CD4-positive, CD25-positive, alpha-beta regulatory T cell (primary cell): ENCODE measurements around the gene BDP1. TPM values are rescaled to one million over a fixed set of nuclear protein-coding genes. Genes with fewer than 3 reads are reported as not detected.
"Not testable (repeated sequence)": the region's sequence is repeated elsewhere in the genome, so short reads cannot be mapped to it uniquely, and the experiment has no call there.

Source experiments
- ATAC-seq, 2 donors: fragments of 150-1000 bp; cut with Tn5 transposase; one replicate each; pipeline ENCODE4 v1.10.0; 2021; ENCODE audit warnings: low read depth in 2 of 2, moderate number of reproducible peaks in 2 of 2, moderate library complexity in 1 of 2
- DNase-seq, 3 donors: peaks; one replicate each; pipeline versions ENCODE4 v3.0.0 to v3.0.0-alpha.2; 2012 to 2022; ENCODE audit warnings: mixed read lengths in 1 of 3
- H3K27ac ChIP-seq: one replicate; pipeline ENCODE4 v1.7.0; 2013; ENCODE audit warnings: mild to moderate bottlenecking, low read length; ENCODE audit not compliant: insufficient read depth, poor library complexity, severe bottlenecking
- H3K27me3 ChIP-seq: one replicate; pipeline ENCODE4 v1.7.0; 2013; ENCODE audit warnings: low read length; ENCODE audit not compliant: control insufficient read depth, insufficient read depth
- H3K36me3 ChIP-seq: one replicate; pipeline ENCODE4 v1.7.0; 2013; ENCODE audit warnings: mild to moderate bottlenecking, low read length, moderate library complexity; ENCODE audit not compliant: control insufficient read depth, insufficient read depth
- H3K4me1 ChIP-seq: 2 replicates; pipeline ENCODE4 v1.7.0; 2013; ENCODE audit warnings: mild to moderate bottlenecking, low read length; ENCODE audit not compliant: insufficient read depth, control insufficient read depth, poor library complexity, severe bottlenecking
- H3K4me3 ChIP-seq: one replicate; pipeline ENCODE4 v1.7.0; 2013; ENCODE audit warnings: low read depth, mild to moderate bottlenecking, low read length, moderate library complexity
- H3K9me3 ChIP-seq, 2 experiments: 1 replicate in 1 of 2; 2 replicates in 1 of 2; pipeline ENCODE4 v1.7.0; 2013; ENCODE audit warnings: low read length in 2 of 2, mild to moderate bottlenecking in 1 of 2, moderate library complexity in 1 of 2; ENCODE audit not compliant: control insufficient read depth in 2 of 2
- H3K27ac Mint-ChIP-seq, 3 donors: one replicate each; pipeline ENCODE4 v1.8.0; 2020 to 2022; ENCODE audit warnings: mild to moderate bottlenecking in 3 of 3, mixed read lengths in 3 of 3, moderate library complexity in 2 of 3
- H3K27me3 Mint-ChIP-seq: one replicate; pipeline ENCODE4 v1.8.0; 2022; ENCODE audit warnings: mild to moderate bottlenecking, mixed read lengths
- H3K36me3 Mint-ChIP-seq: one replicate; pipeline ENCODE4 v1.8.0; 2020; ENCODE audit warnings: mixed read lengths
- H3K4me1 Mint-ChIP-seq, 4 donors: one replicate each; pipeline ENCODE4 v1.8.0; 2020 to 2022; ENCODE audit warnings: mixed read lengths in 4 of 4, mild to moderate bottlenecking in 1 of 4
- H3K4me3 Mint-ChIP-seq, 4 donors: one replicate each; pipeline ENCODE4 v1.8.0; 2020 to 2022; ENCODE audit warnings: mild to moderate bottlenecking in 4 of 4, mixed read lengths in 4 of 4, moderate library complexity in 3 of 4
- H3K9me3 Mint-ChIP-seq, 7 donors: one replicate each; pipeline ENCODE4 v1.8.0; 2020 to 2022; ENCODE audit warnings: mixed read lengths in 7 of 7, mild to moderate bottlenecking in 3 of 7, moderate library complexity in 2 of 7
- polyA plus RNA-seq, 4 donors: library from polyadenylated mRNA; unstranded; fragments of 300-500 nt; fragmentation: Illumina TruSeq; gene quantifications; one replicate each; pipeline ENCODE4 v1.2.3, GENCODE V29; 2021
- total RNA-seq: library from RNA; stranded (reverse); gene quantifications from one replicate; pipeline ENCODE4 v1.2.3, GENCODE V29; 2022

BDP1 gene
- total and polyA plus RNA-seq, 5 donors from 2014 or later = 5.8 to 39.3 (median 6.2) TPM

DNA sequence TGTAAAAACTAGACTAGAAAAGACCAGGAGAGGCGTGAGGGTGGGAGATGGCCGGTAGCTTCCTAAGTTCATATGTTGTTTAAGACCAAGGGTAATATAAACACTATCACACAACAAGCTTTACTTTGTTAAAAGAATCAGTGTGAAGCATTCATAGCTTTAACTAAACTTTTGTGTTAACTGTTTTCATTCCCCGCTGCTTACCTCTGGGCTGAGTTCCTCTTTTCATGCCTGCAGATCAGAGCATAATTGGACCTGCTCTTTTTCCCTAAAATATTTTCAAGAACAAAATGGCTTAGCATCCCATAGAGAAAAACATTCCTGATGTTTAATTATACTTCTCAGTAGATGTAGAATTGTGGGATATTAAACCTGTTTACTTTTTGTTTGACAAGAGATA, 23.0 kb upstream of the BDP1 start:
- H3K27ac ChIP-seq, H3K4me1 Mint-ChIP-seq, DNase-seq, H3K9me3 ChIP-seq, H3K27ac Mint-ChIP-seq, H3K4me3 ChIP-seq, H3K27me3 ChIP-seq, H3K36me3 Mint-ChIP-seq, ATAC-seq, H3K9me3 Mint-ChIP-seq, H3K36me3 ChIP-seq, H3K4me3 Mint-ChIP-seq, H3K4me1 ChIP-seq: not testable (repeated sequence)
- peaks cover 32% of the 10 kb centered on the region for H3K27me3 Mint-ChIP-seq

DNA sequence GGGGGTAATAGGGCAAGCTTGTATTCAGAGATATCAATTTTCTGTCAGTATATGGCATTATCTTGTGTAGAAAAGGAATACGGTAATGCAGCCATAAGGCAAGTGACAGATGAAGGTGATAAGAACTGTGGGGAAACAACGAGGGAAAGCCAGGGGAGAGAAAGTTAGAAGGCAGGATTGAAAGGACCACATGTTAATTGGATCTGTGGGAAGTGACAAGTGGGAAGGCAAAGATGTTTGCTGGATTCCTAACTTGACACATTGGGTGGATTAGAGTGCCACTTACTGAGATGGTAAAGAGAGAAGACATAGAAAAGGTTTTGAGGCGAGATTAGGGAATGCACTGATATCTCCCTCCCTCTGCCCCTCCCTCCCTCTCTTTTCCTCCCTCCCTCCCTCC, 20.6 kb upstream of the BDP1 start:
- H3K9me3 Mint-ChIP-seq, H3K27ac ChIP-seq, H3K4me1 Mint-ChIP-seq, H3K27me3 ChIP-seq, H3K36me3 Mint-ChIP-seq, H3K4me3 Mint-ChIP-seq, ATAC-seq, H3K4me3 ChIP-seq, H3K27ac Mint-ChIP-seq, H3K36me3 ChIP-seq, DNase-seq, H3K4me1 ChIP-seq, H3K9me3 ChIP-seq: not testable (repeated sequence)
- H3K27me3 Mint-ChIP-seq = peaks cover 22% of the 10 kb centered on the region

DNA sequence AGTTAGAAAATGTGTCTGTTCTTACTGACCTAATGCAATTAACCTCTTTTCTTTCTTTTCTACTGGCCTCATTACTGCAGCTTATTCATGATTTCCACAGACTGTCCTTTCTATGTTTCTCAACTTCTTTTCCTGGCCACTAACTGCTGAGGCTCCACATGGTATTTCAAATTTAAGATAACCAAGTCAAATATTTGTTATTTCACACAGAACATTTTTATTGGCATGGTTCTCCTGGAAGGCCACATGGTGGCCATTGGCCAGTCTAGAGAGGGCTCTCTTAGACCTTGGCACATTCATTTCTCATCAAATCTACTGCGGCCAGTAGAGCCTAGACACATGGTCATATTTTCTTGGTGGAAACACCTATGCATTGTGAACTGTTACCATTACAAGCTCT, 13.9 kb upstream of the BDP1 start:
- H3K4me3 Mint-ChIP-seq, H3K36me3 ChIP-seq, H3K36me3 Mint-ChIP-seq, ATAC-seq, H3K4me1 Mint-ChIP-seq, H3K9me3 Mint-ChIP-seq, H3K27me3 ChIP-seq, H3K9me3 ChIP-seq, DNase-seq, H3K27ac ChIP-seq, H3K4me3 ChIP-seq, H3K4me1 ChIP-seq: not testable (repeated sequence)
- Mint-ChIP-seq H3K27me3 (peaks cover 35% of the 10 kb centered on the region), H3K27ac (peak overlapping the region in 1 of 3 donors; percentile 54)

DNA sequence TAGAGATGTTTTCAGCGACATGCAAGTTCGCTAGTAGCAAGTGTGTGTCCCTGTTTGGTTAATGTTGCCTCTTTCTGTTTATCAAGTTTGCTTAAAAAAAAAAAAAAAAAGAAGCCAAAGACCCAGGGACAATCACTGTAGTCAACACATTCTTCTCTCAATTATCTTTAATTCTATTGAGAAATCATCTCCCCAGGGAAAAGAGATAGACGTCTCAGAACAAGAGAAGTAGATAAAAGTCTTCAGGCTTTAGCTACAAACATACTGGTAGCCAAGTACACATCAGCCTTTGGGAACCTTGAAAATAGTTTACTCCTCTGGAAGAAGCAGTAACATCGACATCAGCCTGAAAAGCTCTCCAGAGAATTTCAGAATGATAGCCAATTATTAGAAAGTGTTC, 11.6 kb upstream of the BDP1 start:
- ATAC-seq, H3K9me3 Mint-ChIP-seq, H3K36me3 ChIP-seq, H3K36me3 Mint-ChIP-seq, H3K4me1 ChIP-seq, H3K27ac ChIP-seq, H3K9me3 ChIP-seq, H3K27me3 ChIP-seq, H3K4me3 Mint-ChIP-seq, H3K27ac Mint-ChIP-seq, H3K4me3 ChIP-seq, DNase-seq: not testable (repeated sequence)
- Mint-ChIP-seq H3K27me3 (peaks cover 45% of the 10 kb centered on the region), H3K4me1 (peaks cover 0 to 12% (median under 1%) of the 10 kb centered on the region in 4 donors)

DNA sequence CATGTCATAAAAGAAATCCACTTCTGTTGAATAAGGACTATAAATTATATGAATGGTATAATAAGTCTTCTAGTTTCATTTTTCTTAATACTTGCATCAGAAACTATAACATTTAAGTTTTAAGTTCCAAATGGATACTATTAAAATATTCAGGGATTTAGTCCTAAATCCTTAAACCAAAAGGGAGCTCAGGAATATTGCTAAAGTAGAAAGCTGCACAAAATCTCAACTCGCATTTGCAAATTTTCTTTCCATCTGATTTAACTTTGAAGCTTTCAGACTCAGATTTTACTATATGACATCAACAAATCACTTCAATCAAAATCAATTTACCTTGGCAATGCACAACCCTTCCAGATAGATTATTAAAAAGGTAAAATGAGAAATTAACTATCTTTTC, 10.4 kb upstream of the BDP1 start:
- DNase-seq, H3K4me3 ChIP-seq, H3K27ac ChIP-seq, H3K36me3 ChIP-seq, ATAC-seq, H3K9me3 Mint-ChIP-seq, H3K27me3 ChIP-seq, H3K36me3 Mint-ChIP-seq, H3K4me1 ChIP-seq, H3K27ac Mint-ChIP-seq, H3K9me3 ChIP-seq: not testable (repeated sequence)
- Mint-ChIP-seq H3K27me3 (peaks cover 53% of the 10 kb centered on the region), H3K4me1 (peaks cover 0 to 12% (median under 1%) of the 10 kb centered on the region in 4 donors), H3K4me3 (peak overlapping the region in 1 of 4 donors; percentile 21)

DNA sequence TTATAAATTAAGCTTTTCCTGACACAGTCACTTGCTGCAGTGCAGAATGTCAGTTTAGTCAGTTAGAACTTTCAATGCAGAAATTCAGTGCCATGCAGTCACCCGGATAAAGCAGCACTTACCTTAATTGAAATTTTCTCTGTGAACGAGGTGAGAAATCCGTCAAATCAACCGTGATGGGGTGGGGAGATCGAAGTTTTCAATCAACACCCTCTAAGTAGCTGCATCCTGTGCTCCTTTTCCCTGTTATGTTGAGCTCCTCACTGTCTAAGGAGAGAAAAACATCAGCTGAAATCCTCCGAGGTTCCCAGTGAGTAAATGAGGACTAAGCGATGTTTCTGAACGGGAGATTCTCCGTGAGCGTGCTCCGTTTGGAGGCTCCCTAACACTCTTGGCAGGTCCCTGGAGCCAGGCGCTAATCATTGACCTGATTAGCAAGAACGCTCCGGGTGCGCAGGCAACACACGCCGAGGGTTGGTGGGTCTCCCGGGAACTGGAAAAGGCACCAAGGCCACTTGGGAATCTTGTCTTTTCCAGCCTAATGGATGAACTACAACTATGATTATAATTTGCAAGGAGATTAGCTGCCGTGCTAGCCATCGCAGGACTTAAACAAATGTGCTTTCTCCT, 9.8 kb upstream of the BDP1 start:
- H3K27me3 ChIP-seq, DNase-seq, H3K9me3 Mint-ChIP-seq, H3K36me3 Mint-ChIP-seq, H3K27ac ChIP-seq, ATAC-seq, H3K4me1 ChIP-seq, H3K9me3 ChIP-seq, H3K4me3 ChIP-seq, H3K27ac Mint-ChIP-seq, H3K36me3 ChIP-seq: not testable (repeated sequence)
- Mint-ChIP-seq H3K4me1 (peaks cover 0 to 12% (median under 1%) of the 10 kb centered on the region in 4 donors), H3K27me3 (peaks cover 54% of the 10 kb centered on the region), H3K4me3 (peak overlapping the region in 3 of 4 donors; percentile 38 to 60 (median 52))

DNA sequence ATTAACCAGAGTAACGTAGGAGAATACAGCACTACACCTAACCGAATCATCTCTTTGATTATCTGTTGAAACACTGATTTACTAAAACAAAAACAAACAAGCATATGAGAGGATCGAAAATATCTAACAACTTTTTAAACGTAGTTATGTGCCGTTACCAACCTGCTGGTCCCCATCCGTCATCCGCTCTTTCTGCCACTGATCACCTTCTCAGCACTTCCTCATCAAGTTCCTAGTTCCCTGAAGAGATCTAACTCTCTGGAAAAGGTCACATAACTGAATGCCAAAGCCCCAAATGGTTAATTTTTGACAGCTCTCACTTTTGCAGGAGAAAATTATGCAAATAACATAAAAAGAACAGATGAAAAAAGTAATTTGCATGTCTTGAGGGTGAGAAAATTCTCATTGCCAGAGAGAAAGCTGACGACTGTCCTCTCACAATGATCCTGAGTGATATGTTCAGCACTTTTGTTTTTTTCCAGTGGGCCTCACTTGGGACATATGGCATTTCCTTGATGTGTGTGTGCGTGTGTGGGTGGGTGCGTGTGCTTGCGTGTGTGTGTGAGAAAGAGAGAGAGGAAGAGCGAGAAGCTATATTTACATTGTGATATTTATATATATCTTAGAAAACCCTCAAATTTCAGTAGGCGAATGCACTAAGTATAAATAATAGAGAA, 8.8 kb upstream of the BDP1 start:
- H3K4me1 ChIP-seq, DNase-seq, H3K4me3 ChIP-seq, H3K36me3 ChIP-seq, H3K27ac ChIP-seq, H3K36me3 Mint-ChIP-seq, H3K9me3 ChIP-seq, ATAC-seq, H3K9me3 Mint-ChIP-seq: not testable (repeated sequence)
- peak overlapping the region in 1 of 4 donors; percentile 53 for H3K4me3 Mint-ChIP-seq
- H3K27ac Mint-ChIP-seq = peak overlapping the region in 1 of 3 donors; percentile 74
- H3K4me1 Mint-ChIP-seq = peaks cover 0 to 12% (median under 1%) of the 10 kb centered on the region in 4 donors
- H3K27me3 Mint-ChIP-seq = peaks cover 55% of the 10 kb centered on the region
- peaks cover 13% of the 10 kb centered on the region for H3K27me3 ChIP-seq

DNA sequence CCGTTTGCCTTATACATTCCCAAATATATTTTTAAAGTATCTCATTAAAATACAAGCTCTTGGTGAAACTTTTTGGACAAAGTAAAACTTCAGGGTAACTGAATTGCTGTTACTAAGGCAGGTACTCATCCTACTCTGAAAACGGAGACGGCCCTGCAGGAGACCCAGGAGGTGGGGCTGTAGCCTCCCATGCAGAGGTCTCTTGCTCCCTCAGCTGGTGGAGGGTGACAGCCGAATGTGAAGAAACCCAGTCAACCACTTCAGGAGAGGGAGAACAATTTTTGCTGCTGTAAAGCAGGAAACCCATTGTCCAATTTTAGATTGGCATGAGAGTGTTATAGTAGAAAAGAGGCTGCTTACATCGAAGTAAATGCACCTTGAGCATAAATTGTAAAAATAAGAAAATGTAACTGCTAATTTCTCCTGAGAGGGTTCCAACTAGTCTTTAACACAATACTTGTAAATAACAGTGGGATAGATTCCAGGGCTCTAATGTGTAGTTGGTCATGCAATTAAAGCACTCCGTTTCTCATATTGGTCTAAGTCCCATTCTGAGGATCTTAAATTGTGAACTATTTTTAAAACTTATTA, 8.1 kb upstream of the BDP1 start:
- Mint-ChIP-seq H3K4me1 (peaks cover 0 to 12% (median under 1%) of the 10 kb centered on the region in 4 donors), H3K27me3 (peaks cover 61% of the 10 kb centered on the region)
- not testable (repeated sequence) for H3K4me1 ChIP-seq, H3K9me3 Mint-ChIP-seq, H3K27ac ChIP-seq, H3K36me3 Mint-ChIP-seq, H3K36me3 ChIP-seq, H3K4me3 ChIP-seq, H3K27ac Mint-ChIP-seq, H3K9me3 ChIP-seq, H3K4me3 Mint-ChIP-seq
- DNase-seq = peak; percentile 15 to 46 (median 42)
- H3K27me3 ChIP-seq = peaks cover 13% of the 10 kb centered on the region
- peak; percentile 86 to 91 for ATAC-seq
